ENCODE measurements around the gene TRIM28.

GRCh38 chr19:58548859-58549663 lies 5.2 kb downstream of the TRIM28 start:
- TF ChIP-seq ATF3 (CRISPR knock-in tag; conservative IDR thresholded peaks at IDR 0.05) (no peak), ZNF263 (CRISPR knock-in tag; IDR thresholded peaks at IDR 0.05; ENCODE audit: low read depth) (no peak), E2F1 (CRISPR knock-in tag; IDR thresholded peaks at IDR 0.05) (no peak), SMAD4 (CRISPR knock-in tag; IDR thresholded peaks at IDR 0.05) (no peak), ZNF416 (CRISPR knock-in tag; IDR thresholded peaks at IDR 0.05) (no peak)
- TF ChIP-seq, protein P1, sequence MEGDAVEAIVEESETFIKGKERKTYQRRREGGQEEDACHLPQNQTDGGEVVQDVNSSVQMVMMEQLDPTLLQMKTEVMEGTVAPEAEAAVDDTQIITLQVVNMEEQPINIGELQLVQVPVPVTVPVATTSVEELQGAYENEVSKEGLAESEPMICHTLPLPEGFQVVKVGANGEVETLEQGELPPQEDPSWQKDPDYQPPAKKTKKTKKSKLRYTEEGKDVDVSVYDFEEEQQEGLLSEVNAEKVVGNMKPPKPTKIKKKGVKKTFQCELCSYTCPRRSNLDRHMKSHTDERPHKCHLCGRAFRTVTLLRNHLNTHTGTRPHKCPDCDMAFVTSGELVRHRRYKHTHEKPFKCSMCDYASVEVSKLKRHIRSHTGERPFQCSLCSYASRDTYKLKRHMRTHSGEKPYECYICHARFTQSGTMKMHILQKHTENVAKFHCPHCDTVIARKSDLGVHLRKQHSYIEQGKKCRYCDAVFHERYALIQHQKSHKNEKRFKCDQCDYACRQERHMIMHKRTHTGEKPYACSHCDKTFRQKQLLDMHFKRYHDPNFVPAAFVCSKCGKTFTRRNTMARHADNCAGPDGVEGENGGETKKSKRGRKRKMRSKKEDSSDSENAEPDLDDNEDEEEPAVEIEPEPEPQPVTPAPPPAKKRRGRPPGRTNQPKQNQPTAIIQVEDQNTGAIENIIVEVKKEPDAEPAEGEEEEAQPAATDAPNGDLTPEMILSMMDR (IDR thresholded peaks at IDR 0.05) = no peak
